Mesodermal cell (in vitro differentiated cells): ENCODE measurements around the gene ANP32E.

Experiments
- H3K27ac ChIP-seq: 2 replicates; pipeline ENCODE4 v1.7.0; 2013; ENCODE audit warnings: mild to moderate bottlenecking, low read depth, low read length, moderate library complexity; ENCODE audit not compliant: severe bottlenecking
- H3K36me3 ChIP-seq: 2 replicates; pipeline ENCODE4 v1.7.1; 2013; ENCODE audit warnings: mild to moderate bottlenecking, low read length, moderate library complexity; ENCODE audit not compliant: control insufficient read depth, insufficient read depth
- H3K4me1 ChIP-seq: one replicate; pipeline ENCODE4 v1.7.1; 2013; ENCODE audit warnings: mild to moderate bottlenecking, low read length; ENCODE audit not compliant: insufficient read depth, control insufficient read depth, poor library complexity, severe bottlenecking
- H3K4me3 ChIP-seq: 2 replicates; pipeline ENCODE4 v1.7.0; 2013; ENCODE audit warnings: low read length, control low read depth, mild to moderate bottlenecking; ENCODE audit not compliant: insufficient read depth, poor library complexity, severe bottlenecking; ENCODE audit errors: extremely low read depth
- H3K9me3 ChIP-seq: 2 replicates; pipeline ENCODE4 v1.7.1; 2013; ENCODE audit warnings: mild to moderate bottlenecking, low read length, moderate library complexity; ENCODE audit not compliant: control insufficient read depth
- WGBS, 2 experiments: methylation state at CpG; one replicate each; pipeline ENCODE4 v1.1.5; 2013; ENCODE audit warnings: missing lambda C conversion rate in 2 of 2; ENCODE audit not compliant: insufficient coverage in 2 of 2; 5-methylcytosine and 5-hydroxymethylcytosine counted together

Gene ANP32E

DNA sequence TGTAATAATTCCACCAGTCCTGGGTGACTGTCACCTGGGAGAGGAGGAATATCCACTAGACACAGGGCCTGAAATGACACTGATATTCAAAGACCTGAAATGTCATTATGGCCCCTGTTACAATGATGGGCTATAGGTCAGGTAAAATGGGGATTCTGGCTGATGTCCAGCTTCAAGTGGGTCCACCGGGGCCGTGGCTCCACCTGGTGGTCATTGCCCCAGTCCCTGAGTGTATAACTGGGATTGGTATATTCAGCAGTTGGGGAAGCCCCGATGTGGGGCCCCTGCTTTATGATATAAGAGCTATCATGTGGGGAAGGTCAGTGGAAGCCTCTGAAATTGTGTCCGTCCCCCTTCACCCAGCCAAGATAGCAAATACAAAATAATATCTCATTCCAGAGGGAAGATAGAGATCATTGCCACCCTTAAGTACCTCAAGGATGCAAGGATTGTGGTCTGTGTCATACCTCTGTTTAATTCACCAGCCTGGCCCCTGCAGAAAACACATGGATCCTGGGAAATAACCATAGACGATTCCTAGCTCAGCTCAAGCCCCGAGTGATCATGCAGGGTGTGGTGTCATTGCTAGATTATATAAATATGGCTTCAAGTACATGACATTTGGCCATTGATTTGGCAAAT is 66.8 kb downstream of the ANP32E start:
- Histone ChIP-seq H3K9me3 (no peaks in the 10 kb centered on the region), H3K27ac (no peak overlapping the region), H3K4me1 (peaks cover 15% of the 10 kb centered on the region), H3K36me3 (no peaks in the 10 kb centered on the region), H3K4me3 (no peak overlapping the region)
- 24 to 68% methylated on average over 2 to 3 of the region's 6 CpGs for WGBS, 2 experiments
